HepG2 (cell line): ENCODE data around the gene ZFAND2B. TPM values are rescaled to one million over a fixed set of nuclear protein-coding genes. Genes with fewer than 3 reads are reported as not detected.

Source experiments
- BRCA1 ChIP-seq: sonication (generic); formaldehyde crosslinking; IDR thresholded peaks from 2 replicates; pipeline ENCODE4 v1.4.0; 2020; ENCODE audit warnings: missing genetic modification reagents
- GLI4 ChIP-seq: sonication (generic); formaldehyde crosslinking; IDR thresholded peaks from 2 replicates; pipeline ENCODE4 v1.5.1; 2020; ENCODE audit warnings: missing genetic modification reagents, mild to moderate bottlenecking, moderate library complexity, borderline replicate concordance
- KDM2A ChIP-seq: sonication (generic); formaldehyde crosslinking; IDR thresholded peaks from 2 replicates; pipeline ENCODE4 v1.4.0; 2020; ENCODE audit warnings: low read depth, missing genetic modification reagents, borderline replicate concordance
- NPAS2 ChIP-seq: sonication (generic); formaldehyde crosslinking; IDR thresholded peaks from 2 replicates; pipeline ENCODE4 v1.8.0; 2022; ENCODE audit warnings: mild to moderate bottlenecking, missing genetic modification reagents, borderline replicate concordance
- PHF20 ChIP-seq: sonication (generic); formaldehyde crosslinking; IDR thresholded peaks from 2 replicates; pipeline ENCODE4 v1.5.0; 2020; ENCODE audit warnings: mild to moderate bottlenecking, missing genetic modification reagents
- PLSCR1 ChIP-seq: sonication (generic); formaldehyde crosslinking; IDR thresholded peaks from 2 replicates; pipeline ENCODE4 v1.5.0; 2020; ENCODE audit warnings: missing genetic modification reagents, mild to moderate bottlenecking, borderline replicate concordance
- TAF1 ChIP-seq: sonication (generic); formaldehyde crosslinking; IDR thresholded peaks from 2 replicates; pipeline ENCODE4 v1.4.0; 2020; ENCODE audit warnings: missing genetic modification reagents
- THAP8 ChIP-seq: sonication (generic); formaldehyde crosslinking; IDR thresholded peaks from 2 replicates; pipeline ENCODE4 v1.5.1; 2020; ENCODE audit warnings: missing genetic modification reagents, mild to moderate bottlenecking, borderline replicate concordance
- ZBTB8A ChIP-seq: sonication (generic); formaldehyde crosslinking; IDR thresholded peaks from 2 replicates; pipeline ENCODE4 v1.4.0; 2020; ENCODE audit warnings: mild to moderate bottlenecking, low read depth, missing genetic modification reagents, borderline replicate concordance
- ZNF512 ChIP-seq: sonication (generic); formaldehyde crosslinking; IDR thresholded peaks from 2 replicates; pipeline ENCODE4 v1.4.0; 2020; ENCODE audit warnings: mild to moderate bottlenecking, missing genetic modification reagents
- ZNF512B ChIP-seq: sonication (generic); formaldehyde crosslinking; IDR thresholded peaks from 2 replicates; pipeline ENCODE4 v1.5.1; 2020; ENCODE audit warnings: missing genetic modification reagents, mild to moderate bottlenecking, borderline replicate concordance
- ZNF572 ChIP-seq: sonication (generic); formaldehyde crosslinking; IDR thresholded peaks from 2 replicates; pipeline ENCODE4 v1.5.1; 2020; ENCODE audit warnings: mild to moderate bottlenecking, missing genetic modification reagents
- ZNF577 ChIP-seq: sonication (generic); formaldehyde crosslinking; IDR thresholded peaks from 2 replicates; pipeline ENCODE4 v1.4.0; 2020; ENCODE audit warnings: mild to moderate bottlenecking, low read depth, missing genetic modification reagents, borderline replicate concordance
- ZNF646 ChIP-seq: sonication (generic); formaldehyde crosslinking; IDR thresholded peaks from 2 replicates; pipeline ENCODE4 v1.9.0; 2021; ENCODE audit warnings: mild to moderate bottlenecking, missing genetic modification reagents
- polyA plus RNA-seq, 8 experiments: library from polyadenylated mRNA; depleted of rRNA in 3 of 8; stranded (reverse) in 7 of 8; unstranded in 1 of 8; fragments of >200 nt; fragmentation: Illumina TruSeq in 4 of 8; extraction: Trizol in 4 of 8; gene quantifications; 2 replicates each; pipeline versions ENCODE4 v1.2.1 to v1.2.3, GENCODE V29; 2011 to 2016; ENCODE audit warnings: low read depth in 4 of 8, missing spikeins in 1 of 8, mixed read lengths in 1 of 8; ENCODE audit not compliant: insufficient read depth in 1 of 8
- total RNA-seq, 5 experiments: library from RNA; depleted of rRNA; stranded (reverse); fragments of >200 nt; fragmentation: Illumina TruSeq; extraction: Trizol; gene quantifications; 2 replicates each; pipeline ENCODE4 v1.2.3, GENCODE V29; 2016; ENCODE audit warnings: low read depth in 1 of 5

ZFAND2B gene
- total and polyA plus RNA-seq, 2 of the 13 experiments (the other 11 are each of a cell fraction or from before 2014, with no cell fraction given), result 53.3 to 115 TPM

GRCh38 chr2:219229305-219230058, 22.9 kb downstream of the ZFAND2B start, which contains the start of the genes ANKZF1 and ATG9A (continued):
- no peak for TF ChIP-seq ZNF646 (CRISPR knock-in tag)
- TF ChIP-seq TAF1, result peak; percentile 91
- no peak; the same call in 1 of the 2 replicates for TF ChIP-seq ZNF512B (CRISPR knock-in tag)
- TF ChIP-seq ZBTB8A (CRISPR knock-in tag), result no peak
- TF ChIP-seq ZNF512, result no peak
- TF ChIP-seq THAP8 (CRISPR knock-in tag), result peak; percentile 3; the same call in 1 of the 2 replicates
- TF ChIP-seq ZNF572 (CRISPR knock-in tag), result 0 out of 2 replicates have a peak, but pooled peaks have one; percentile 35
- TF ChIP-seq BRCA1, result peak; percentile 52; the same call in 1 of the 2 replicates
- TF ChIP-seq NPAS2 (CRISPR knock-in tag), result no peak
- peak; percentile 91 for TF ChIP-seq KDM2A (CRISPR knock-in tag)
- peak; percentile 90; the same call in 1 of the 2 replicates for TF ChIP-seq GLI4 (CRISPR knock-in tag)
- no peak; the same call in 1 of the 2 replicates for TF ChIP-seq PLSCR1 (CRISPR knock-in tag)
- peak; percentile 73 for TF ChIP-seq PHF20 (CRISPR knock-in tag)
- no peak for TF ChIP-seq ZNF577 (CRISPR knock-in tag)
